DMS 273 (cell line): ENCODE measurements around the gene SOWAHC.
"Not testable (repeated sequence)": the region's sequence is repeated elsewhere in the genome, so short reads cannot be mapped to it uniquely, and the experiment has no call there.

Experiments used
- DNase-seq: peaks from one replicate; lab custom pipeline; 2025; ENCODE audit not compliant: unreplicated experiment; lab: John Stamatoyannopoulos, UW

SOWAHC gene

DNA sequence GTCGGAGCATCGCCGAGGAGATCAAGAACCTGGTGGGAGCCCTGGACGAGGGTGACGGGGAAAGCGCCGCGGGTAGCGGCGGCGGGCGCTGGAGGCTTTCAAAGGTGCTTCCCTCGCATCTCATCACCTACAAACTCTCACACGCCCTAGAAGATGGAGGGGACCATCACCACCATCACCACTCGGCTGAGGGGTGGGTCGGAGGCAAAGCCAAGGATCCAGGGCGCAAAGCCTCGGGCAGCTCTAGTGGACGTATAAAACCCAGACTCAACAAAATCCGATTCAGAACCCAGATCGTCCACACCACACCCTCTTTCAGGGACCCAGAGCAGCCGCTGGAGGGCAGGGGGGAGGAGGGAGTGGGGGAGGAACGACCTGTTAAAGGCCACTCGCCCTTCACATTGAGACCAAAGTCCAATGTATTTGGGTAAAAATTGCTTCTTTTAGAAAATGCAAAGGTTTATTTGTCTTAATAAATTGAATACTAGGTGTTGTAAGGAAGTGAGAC lies 1.5 kb downstream of the SOWAHC start:
- DNase-seq = peak; percentile 66

GRCh38 chr2:109616184-109616583 lies 2.0 kb downstream of the SOWAHC start:
- no peak for DNase-seq

GRCh38 chr2:109619032-109619615 lies 5.0 kb downstream of the SOWAHC start:
- DNase-seq = no peak

DNA sequence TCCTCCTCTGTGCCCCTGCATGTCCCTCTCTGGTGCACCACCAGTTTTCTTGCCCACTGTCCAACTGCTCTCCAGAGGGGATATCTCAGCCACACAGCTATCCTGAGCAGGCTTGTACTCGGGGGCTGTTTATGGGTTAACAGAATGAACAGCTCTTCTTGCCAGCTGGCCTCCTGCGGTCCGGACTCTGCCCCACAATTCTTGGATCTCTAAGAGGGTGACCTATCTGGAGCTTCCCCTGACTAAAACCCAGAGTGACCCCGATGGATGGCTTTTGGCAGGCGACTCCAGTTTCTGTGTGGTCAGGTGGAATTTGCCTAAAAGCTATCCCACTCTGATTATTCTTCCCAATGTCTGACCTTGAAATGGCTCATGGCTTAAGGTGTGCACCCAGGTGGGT lies 9.1 kb downstream of the SOWAHC start:
- DNase-seq = no peak

GRCh38 chr2:109623923-109624322 lies 9.8 kb downstream of the SOWAHC start:
- DNase-seq = no peak

DNA sequence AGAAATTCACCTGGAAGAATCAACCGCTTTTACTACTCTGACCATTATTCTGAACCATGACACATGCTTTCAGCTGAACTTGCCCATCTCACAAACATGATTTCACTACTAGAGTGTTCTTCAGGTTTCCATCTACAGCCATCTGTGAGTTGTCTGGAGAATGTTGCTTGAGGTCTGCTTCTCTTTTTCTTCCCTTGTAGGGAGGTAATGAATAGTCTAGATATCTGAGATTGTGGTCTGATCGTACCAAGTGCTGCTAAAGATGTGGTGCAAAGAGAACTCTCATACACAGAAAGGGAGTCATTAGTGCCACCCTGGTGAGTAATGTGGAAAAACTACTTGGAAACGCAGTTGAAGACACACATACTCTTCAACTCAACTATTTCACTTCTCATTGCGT lies 10.2 kb downstream of the SOWAHC start:
- no peak for DNase-seq

GRCh38 chr2:109628321-109628720 lies 14.2 kb downstream of the SOWAHC start:
- not testable (repeated sequence) for DNase-seq

DNA sequence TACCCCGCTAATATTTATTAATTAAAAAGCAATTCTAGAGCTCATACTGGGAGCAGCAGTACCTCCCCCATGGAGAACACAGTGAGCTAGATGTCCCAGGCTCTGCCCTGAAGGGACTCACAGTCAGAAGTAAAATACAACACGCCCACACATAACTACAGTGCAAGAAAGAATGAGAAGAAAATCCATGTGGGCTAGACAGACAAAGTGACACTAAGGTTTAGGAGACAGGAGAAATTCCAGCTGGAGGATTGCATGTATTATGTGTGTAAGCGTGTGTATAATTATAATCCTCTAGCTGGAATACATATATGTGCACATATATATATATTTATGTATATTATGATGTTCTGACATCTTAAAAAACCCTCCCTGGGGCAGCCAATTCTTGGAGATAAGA lies 15.7 kb downstream of the SOWAHC start:
- no peak for DNase-seq

DNA sequence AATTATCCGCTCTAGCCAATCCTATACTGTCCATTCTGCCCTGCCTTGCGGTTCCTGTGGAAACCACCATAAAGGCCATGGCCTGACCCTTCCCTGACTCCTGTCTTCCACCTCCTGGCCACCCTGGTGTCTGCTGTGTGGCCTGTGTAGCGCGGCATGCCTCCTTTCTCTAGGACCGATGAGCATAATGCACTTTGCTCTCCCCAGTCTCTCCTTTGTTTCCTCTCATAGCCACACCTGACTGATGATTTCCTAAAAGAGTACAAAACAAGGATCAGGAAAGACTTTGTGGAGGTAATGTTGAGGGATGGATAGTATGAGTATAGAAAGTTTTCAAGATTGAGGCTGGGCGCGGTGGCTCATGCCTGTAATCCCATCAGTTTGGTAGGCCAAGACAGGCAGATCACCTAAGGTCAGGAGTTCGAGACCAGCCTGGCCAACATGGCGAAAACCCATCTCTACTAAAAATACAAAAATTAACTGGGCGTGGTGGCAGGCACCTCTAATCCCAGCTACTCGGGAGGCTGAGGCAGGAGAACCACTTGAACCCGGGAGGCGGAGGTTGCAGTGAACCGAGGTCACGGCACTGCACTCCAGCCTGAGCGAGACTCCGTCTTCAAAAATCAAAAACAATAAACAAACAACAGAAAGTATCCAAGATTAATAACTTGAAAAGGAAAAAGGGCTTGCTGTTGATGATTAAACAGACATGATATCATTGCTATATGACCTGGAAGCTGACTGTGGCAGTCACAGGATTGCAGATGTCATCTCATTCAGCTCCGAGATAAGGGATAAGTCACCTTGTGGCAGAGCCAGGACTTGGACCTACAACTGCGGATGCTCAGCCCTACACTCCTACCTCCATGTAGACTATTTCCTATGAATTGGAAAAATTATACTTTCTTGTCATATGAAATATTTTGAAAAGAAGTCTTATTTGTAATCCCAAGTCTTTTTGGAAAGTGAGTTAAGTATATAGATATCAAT lies 16.6 kb downstream of the SOWAHC start:
- no peak for DNase-seq

DNA sequence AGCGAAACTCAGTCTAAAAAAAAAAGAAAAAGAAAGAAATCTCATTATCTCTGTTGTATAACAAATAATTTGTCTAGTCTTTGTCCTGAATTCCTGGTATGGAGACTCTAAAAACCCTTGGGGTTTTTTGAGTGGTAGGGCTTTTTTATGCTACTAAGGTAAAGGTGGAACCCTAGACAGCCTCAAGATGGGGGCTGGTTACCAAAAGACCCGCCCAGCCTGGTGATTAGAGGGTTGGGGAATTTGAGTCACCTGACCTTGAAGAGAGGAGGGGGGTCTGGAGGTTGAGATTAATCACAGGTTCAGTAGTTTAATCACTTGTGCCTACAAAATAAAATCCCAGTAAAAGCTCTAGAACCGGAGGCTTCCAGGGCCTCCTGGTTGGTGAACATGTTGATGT lies 17.6 kb downstream of the SOWAHC start:
- DNase-seq = no peak

GRCh38 chr2:109632158-109632789 lies 18.1 kb downstream of the SOWAHC start:
- DNase-seq = no peak

- no peak for DNase-seq
Observed at GRCh38 chr2:109633284-109633961, 19.3 kb downstream of the SOWAHC start.

DNA sequence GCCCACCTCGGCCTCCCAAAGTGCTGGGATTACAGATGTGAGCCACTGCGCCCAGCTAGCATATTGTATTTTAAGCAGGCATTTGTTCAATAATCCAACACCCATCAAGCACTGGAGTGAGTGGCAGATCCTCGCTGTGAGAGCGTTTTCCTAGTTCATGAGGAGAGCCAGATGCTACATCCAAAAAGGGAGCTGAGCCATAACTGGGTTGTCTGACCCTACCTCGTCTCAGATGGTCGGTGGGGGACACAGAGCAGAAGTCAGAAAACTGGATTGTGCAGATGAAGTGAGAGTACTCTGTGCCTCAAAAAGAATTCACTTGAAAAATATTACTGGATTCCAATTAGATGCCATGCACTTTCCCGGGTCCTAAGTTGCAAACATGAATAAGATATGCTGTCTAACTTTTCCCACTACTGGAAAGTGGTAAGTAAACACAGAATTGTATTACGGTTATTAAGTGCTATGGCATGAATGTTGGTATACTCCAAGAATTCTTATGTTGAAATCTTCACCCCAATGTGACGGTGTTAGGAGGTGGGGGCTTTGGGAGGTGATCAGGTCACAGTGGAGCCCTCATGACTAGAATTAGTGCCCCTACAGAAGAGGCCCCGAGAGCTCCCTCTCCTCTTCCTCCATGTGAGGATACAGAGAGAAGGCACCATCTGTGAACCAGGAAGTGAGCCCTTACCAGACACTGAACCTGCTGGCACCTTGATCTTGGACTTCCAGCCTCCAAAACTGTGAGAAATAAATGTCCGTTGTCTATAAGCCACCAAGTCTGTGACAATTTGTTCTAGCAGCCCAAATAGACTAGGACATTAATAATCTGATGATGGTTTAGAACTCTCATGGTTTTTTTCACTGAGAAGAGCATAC lies 21.5 kb downstream of the SOWAHC start:
- DNase-seq = no peak

DNA sequence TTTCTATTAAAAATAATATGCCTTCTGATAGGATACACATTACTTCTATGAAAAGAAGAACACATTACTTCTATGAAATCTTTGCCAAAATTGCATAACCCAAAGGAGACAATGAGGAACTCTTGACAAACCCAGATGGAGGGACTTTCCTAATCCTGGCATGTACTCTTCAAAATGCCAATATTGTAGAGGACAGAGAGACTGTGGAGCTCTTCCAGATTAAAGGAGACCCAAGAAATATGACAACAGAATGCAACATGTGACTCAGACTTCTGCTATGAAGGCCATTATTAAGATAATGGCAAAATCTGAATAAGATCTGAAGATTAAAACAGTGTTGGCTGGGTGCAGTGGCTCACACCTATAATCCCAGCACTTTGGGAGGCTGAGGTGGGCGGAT lies 22.2 kb downstream of the SOWAHC start:
- DNase-seq = no peak

- DNase-seq = no peak
Observed at GRCh38 chr2:109637749-109638570, 23.8 kb downstream of the SOWAHC start.

DNA sequence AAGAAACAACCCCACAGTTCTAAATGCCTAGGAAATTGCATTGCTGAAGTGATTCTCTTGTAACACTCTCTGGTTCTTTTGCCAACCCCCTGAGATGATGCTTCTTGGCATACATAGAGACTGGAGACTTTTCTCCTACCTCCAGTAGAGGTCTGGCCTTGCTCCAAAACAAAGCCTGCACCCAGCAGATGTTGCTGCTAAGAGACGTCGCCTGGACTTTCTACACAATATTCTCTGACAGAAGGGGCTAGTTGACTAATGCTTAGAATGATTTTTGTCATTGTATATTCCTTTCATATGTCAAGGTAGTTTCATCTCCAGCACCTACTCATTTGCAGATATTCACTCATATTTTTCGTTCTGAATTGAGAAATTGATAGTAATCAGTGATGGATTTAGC lies 24.6 kb downstream of the SOWAHC start:
- DNase-seq = peak; percentile 94

DNA sequence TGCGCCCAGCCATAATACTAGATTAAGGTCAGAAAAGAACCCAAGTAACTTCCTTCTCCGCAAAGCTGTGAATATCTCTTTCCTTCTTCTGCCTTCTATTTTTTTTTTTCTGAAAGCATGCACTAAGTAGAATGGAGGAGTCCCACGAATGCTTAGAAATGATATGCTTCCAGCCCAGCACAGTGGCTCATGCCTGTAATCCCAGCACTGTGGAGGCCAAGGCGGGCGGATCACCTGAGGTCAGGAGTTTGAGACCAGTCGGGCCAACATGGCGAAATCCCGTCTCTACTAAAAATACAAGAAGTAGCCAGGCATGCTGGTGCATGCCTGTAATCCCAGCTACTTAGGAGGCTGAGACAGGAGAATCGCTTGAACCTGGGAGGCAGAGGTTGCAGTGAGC lies 25.8 kb downstream of the SOWAHC start:
- DNase-seq = not testable (repeated sequence)

DNA sequence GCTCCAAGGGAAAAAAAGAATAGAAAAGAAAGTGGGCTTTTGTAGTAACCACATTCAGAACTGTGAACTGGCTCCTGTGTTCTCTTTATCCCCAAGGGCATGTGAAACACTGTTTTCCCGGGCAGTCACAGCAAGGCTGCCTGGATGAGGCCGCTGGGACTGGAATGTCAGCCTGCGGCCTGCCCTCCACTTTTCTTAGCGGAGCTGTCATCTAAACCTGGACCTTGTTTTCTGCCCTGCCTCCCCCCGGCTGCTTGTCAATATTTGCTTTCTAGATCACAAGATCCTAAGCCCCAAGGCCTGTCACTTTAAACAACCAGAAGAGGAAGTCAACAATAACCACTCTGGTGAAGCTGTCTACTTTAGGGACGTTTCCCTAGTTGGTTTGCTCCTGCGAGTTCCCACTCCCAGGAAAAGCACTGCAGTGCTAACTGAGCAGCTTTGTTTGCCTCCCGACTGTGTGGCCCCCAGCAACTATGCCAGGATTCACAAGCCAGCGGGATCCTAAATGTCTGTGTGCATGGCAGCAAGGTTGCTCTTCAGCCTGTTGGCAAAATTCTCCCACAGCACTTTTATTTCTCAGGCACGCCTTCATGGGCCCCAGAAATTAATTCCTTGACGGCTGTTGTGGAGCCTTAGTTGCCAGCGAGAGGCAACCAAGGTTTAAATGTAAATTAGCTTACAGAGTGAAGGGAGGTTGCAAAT lies 30.6 kb downstream of the SOWAHC start:
- DNase-seq = peak; percentile 23
